HepG2 (cell line): Measurements from ENCODE around the gene MAML1. TPM values are rescaled to one million over a fixed set of nuclear protein-coding genes. Genes with fewer than 3 reads are reported as not detected.

Source experiments
- ATF5 ChIP-seq: sonication (generic); formaldehyde crosslinking; IDR thresholded peaks from 2 replicates; pipeline ENCODE4 v1.4.0; 2020; ENCODE audit warnings: mild to moderate bottlenecking, low read depth, missing genetic modification reagents
- KMT2B ChIP-seq: IDR thresholded peaks from 2 replicates; pipeline ENCODE4 v1.6.1; 2016; ENCODE audit warnings: missing genetic modification reagents, missing compliant biosample characterization
- NR2C2 ChIP-seq: sonication (generic); formaldehyde crosslinking; IDR thresholded peaks from 2 replicates; pipeline ENCODE4 v1.4.0; 2020; ENCODE audit warnings: missing genetic modification reagents, mild to moderate bottlenecking, moderate library complexity, borderline replicate concordance
- PATZ1 ChIP-seq: sonication (generic); formaldehyde crosslinking; IDR thresholded peaks from 2 replicates; pipeline ENCODE4 v1.4.0; 2020; ENCODE audit warnings: missing genetic modification reagents
- SMYD3 ChIP-seq: sonication (generic); formaldehyde crosslinking; IDR thresholded peaks from 2 replicates; pipeline ENCODE4 v1.8.1; 2023; ENCODE audit warnings: mild to moderate bottlenecking, missing genetic modification reagents
- TCF12 ChIP-seq, 2 experiments: fragments of 450-650 bp in 1 of 2; sonication (generic) in 1 of 2; formaldehyde crosslinking in 1 of 2; IDR thresholded peaks; 2 replicates each; pipeline versions ENCODE4 v1.6.1 to v1.8.0; 2017 to 2022; ENCODE audit warnings: antibody characterized with exemption in 1 of 2, mild to moderate bottlenecking in 1 of 2, missing genetic modification reagents in 1 of 2, moderate library complexity in 1 of 2
- TEAD3 ChIP-seq: optimal IDR thresholded peaks from 2 replicates; pipeline ENCODE3; 2016; ENCODE audit warnings: borderline replicate concordance
- ZBTB39 ChIP-seq: sonication (generic); formaldehyde crosslinking; IDR thresholded peaks from 2 replicates; pipeline ENCODE4 v1.5.0; 2020; ENCODE audit warnings: missing genetic modification reagents
- ZBTB46 ChIP-seq: sonication (generic); formaldehyde crosslinking; IDR thresholded peaks from 2 replicates; pipeline ENCODE4 v1.4.0; 2020; ENCODE audit warnings: mild to moderate bottlenecking, missing genetic modification reagents, borderline replicate concordance
- ZNF124 ChIP-seq: sonication (generic); formaldehyde crosslinking; IDR thresholded peaks from 2 replicates; pipeline ENCODE4 v1.4.0; 2020; ENCODE audit warnings: missing genetic modification reagents
- ZNF292 ChIP-seq: sonication (generic); formaldehyde crosslinking; IDR thresholded peaks from 2 replicates; pipeline ENCODE4 v1.8.1; 2022; ENCODE audit warnings: mild to moderate bottlenecking, low read depth, missing genetic modification reagents, borderline replicate concordance
- ZNF296 ChIP-seq: sonication (generic); formaldehyde crosslinking; conservative IDR thresholded peaks from 2 replicates; pipeline ENCODE4 v1.5.0; 2020; ENCODE audit warnings: mild to moderate bottlenecking, missing genetic modification reagents
- ZNF331 ChIP-seq: sonication (generic); formaldehyde crosslinking; IDR thresholded peaks from 2 replicates; pipeline ENCODE4 v1.4.0; 2020; ENCODE audit warnings: missing genetic modification reagents
- ZNF333 ChIP-seq: sonication (generic); formaldehyde crosslinking; IDR thresholded peaks from 2 replicates; pipeline ENCODE4 v1.4.0; 2020; ENCODE audit warnings: mild to moderate bottlenecking, missing genetic modification reagents, borderline replicate concordance
- ZNF451 ChIP-seq: sonication (generic); formaldehyde crosslinking; IDR thresholded peaks from 2 replicates; pipeline ENCODE4 v1.5.0; 2020; ENCODE audit warnings: mild to moderate bottlenecking, missing genetic modification reagents
- ZNF576 ChIP-seq: sonication (generic); formaldehyde crosslinking; IDR thresholded peaks from 2 replicates; pipeline ENCODE4 v1.4.0; 2020; ENCODE audit warnings: mild to moderate bottlenecking, missing genetic modification reagents
- polyA plus RNA-seq, 8 experiments: library from polyadenylated mRNA; depleted of rRNA in 3 of 8; stranded (reverse) in 7 of 8; unstranded in 1 of 8; fragments of >200 nt; fragmentation: Illumina TruSeq in 4 of 8; extraction: Trizol in 4 of 8; gene quantifications; 2 replicates each; pipeline versions ENCODE4 v1.2.1 to v1.2.3, GENCODE V29; 2011 to 2016; ENCODE audit warnings: low read depth in 4 of 8, missing spikeins in 1 of 8, mixed read lengths in 1 of 8; ENCODE audit not compliant: insufficient read depth in 1 of 8
- total RNA-seq, 5 experiments: library from RNA; depleted of rRNA; stranded (reverse); fragments of >200 nt; fragmentation: Illumina TruSeq; extraction: Trizol; gene quantifications; 2 replicates each; pipeline ENCODE4 v1.2.3, GENCODE V29; 2016; ENCODE audit warnings: low read depth in 1 of 5
- TF ChIP-seq, protein P1 (sequence below): IDR thresholded peaks from 2 replicates; pipeline ENCODE4 v1.4.0; 2020; ENCODE audit warnings: mild to moderate bottlenecking, missing genetic modification reagents

The MAML1 gene
- total and polyA plus RNA-seq, 2 of the 13 experiments (the other 11 are each of a cell fraction or from before 2014, with no cell fraction given), result 10.0 to 10.8 TPM

GRCh38 chr5:179805529-179806249 is 73.1 kb downstream of the MAML1 start (continued):
- no peak for TF ChIP-seq ZBTB46 (CRISPR knock-in tag)
- no peak for TF ChIP-seq KMT2B (CRISPR knock-in tag)
- TF ChIP-seq, protein P1, sequence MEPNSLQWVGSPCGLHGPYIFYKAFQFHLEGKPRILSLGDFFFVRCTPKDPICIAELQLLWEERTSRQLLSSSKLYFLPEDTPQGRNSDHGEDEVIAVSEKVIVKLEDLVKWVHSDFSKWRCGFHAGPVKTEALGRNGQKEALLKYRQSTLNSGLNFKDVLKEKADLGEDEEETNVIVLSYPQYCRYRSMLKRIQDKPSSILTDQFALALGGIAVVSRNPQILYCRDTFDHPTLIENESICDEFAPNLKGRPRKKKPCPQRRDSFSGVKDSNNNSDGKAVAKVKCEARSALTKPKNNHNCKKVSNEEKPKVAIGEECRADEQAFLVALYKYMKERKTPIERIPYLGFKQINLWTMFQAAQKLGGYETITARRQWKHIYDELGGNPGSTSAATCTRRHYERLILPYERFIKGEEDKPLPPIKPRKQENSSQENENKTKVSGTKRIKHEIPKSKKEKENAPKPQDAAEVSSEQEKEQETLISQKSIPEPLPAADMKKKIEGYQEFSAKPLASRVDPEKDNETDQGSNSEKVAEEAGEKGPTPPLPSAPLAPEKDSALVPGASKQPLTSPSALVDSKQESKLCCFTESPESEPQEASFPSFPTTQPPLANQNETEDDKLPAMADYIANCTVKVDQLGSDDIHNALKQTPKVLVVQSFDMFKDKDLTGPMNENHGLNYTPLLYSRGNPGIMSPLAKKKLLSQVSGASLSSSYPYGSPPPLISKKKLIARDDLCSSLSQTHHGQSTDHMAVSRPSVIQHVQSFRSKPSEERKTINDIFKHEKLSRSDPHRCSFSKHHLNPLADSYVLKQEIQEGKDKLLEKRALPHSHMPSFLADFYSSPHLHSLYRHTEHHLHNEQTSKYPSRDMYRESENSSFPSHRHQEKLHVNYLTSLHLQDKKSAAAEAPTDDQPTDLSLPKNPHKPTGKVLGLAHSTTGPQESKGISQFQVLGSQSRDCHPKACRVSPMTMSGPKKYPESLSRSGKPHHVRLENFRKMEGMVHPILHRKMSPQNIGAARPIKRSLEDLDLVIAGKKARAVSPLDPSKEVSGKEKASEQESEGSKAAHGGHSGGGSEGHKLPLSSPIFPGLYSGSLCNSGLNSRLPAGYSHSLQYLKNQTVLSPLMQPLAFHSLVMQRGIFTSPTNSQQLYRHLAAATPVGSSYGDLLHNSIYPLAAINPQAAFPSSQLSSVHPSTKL (CRISPR knock-in tag), result no peak
- no peak for TF ChIP-seq ZNF124 (CRISPR knock-in tag)
- no peak for TF ChIP-seq SMYD3
- TF ChIP-seq NR2C2 (CRISPR knock-in tag), result no peak
- TF ChIP-seq ATF5 (CRISPR knock-in tag), result no peak
- no peak for TF ChIP-seq ZBTB39 (CRISPR knock-in tag)
- 0 out of 2 replicates have a peak, but pooled peaks have one; percentile 11 for TF ChIP-seq ZNF292 (CRISPR knock-in tag)
- 0 out of 2 replicates have a peak, but pooled peaks have one; percentile 9 for TF ChIP-seq PATZ1 (CRISPR knock-in tag)
- TF ChIP-seq ZNF333, result no peak
- TF ChIP-seq TEAD3 (CRISPR knock-in tag), result no peak
- no peak for TF ChIP-seq TCF12 (IDR thresholded peaks at IDR 0.05)
- no peak for TF ChIP-seq TCF12 (CRISPR knock-in tag; IDR thresholded peaks at IDR 0.05)
- TF ChIP-seq ZNF576 (CRISPR knock-in tag), result no peak
- TF ChIP-seq ZNF451 (CRISPR knock-in tag), result no peak
- TF ChIP-seq ZNF296 (CRISPR knock-in tag), result no peak
- 0 out of 2 replicates have a peak, but pooled peaks have one; percentile 9 for TF ChIP-seq ZNF331
